HG03066 (cell line): ENCODE data around the gene IGSF23.

ENCODE experiments used
- ATAC-seq: cut with Tn5 transposase; IDR thresholded peaks from one replicate; pipeline ENCODE4 v1.9.1; 2021; ENCODE audit warnings: low read depth; ENCODE audit not compliant: unreplicated experiment

IGSF23 gene, protein sequence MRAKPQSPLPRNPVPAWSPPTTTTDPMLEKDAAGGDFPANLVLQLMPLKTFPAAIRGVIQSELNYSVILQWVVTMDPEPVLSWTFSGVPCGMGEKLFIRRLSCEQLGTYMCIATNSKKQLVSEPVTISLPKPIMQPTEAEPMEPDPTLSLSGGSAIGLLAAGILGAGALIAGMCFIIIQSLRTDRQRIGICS

GRCh38 chr19:44613295-44614178 is at the start of gene IGSF23:
Gene IGSF23, plus strand, starts transcription at chr19:44613563. Its CDS starts 83 bp downstream, at chr19:44613646.
- no peak for ATAC-seq

DNA sequence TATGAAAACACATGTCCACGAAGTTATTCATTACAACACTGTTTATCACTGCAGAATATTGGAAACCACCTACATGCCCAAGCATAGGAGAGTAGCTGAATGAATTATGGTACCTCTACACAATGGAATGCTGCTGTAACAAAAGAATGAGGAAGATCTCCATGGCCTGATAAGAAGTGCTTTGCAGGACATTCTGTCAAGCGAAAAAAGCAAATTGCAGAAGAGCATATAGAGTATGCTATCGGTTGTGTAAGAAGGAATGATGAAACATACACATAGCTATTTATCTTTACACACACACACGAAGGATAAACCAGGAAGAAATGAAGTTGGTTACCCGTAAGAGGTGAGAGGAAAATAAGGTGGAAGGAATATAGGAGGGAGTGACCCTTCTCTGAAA is 46.4 kb upstream of the IGSF23 start:
- no peak for ATAC-seq

DNA sequence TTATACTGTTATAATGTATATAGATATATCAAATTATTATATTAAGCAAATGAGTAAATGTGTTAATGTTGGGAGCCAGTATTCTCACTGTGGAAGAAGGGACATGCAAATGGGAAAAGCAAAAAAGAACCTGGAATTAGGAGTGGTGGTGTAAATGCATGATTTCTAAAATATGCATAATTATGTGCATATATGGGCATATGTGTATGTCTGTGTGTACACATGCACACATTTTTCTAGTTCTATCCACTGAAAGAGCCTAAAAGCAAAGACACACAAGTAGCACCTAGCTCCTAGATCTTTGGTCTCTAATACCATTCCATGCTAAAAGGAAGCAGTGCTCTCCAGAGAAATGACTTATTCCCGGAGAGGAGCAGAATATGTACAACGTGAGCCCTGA is 45.6 kb upstream of the IGSF23 start:
- ATAC-seq = no peak

GRCh38 chr19:44570603-44570983 is 42.8 kb upstream of the IGSF23 start:
- no peak for ATAC-seq

- no peak for ATAC-seq
These were observed 42.2 kb upstream of the IGSF23 start for GRCh38 chr19:44570984-44571684.

- no peak for ATAC-seq
These were observed 41.4 kb upstream of the IGSF23 start for GRCh38 chr19:44571830-44572580.

- no peak for ATAC-seq
These were observed 40.8 kb upstream of the IGSF23 start for GRCh38 chr19:44572581-44572900.

DNA sequence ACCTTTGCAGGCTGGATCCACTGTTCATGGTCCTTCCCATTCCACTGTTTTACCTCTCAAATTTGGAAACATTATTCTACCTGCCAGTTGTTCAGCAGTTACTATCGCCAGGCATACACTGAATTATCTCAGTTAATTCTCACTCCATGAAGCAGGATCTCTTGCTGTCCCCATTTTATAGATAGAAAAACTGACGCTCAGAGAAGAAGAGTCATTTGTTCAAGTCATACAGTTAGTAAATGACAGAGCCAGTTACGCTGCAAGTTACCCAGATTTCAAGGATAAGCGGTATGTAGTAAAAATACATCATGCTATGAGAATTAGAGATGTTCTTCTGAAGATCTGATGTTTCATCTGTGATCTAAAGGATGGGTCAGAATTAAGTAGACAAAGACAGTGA is 40.2 kb upstream of the IGSF23 start:
- ATAC-seq = no peak

DNA sequence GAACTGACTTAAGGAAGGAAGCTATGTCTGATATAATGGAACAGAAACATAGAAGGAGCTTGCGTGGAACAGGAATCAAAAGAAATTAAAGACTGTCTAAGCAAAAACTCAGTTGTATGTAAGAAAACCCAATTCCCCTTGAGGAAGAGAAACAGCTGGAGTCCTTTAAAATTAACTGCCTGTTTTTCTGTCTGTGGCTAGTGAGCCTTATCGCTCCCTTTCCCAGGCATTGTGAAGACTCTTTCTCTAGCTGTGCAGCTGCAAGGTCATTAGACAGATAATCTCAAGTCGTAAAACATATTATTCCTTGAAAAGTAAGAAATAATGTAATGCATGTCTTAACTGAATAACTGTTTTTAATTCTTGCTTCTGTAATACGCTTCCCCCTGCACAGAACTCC is 39.7 kb upstream of the IGSF23 start:
- no peak for ATAC-seq

GRCh38 chr19:44574186-44574950 is 39.0 kb upstream of the IGSF23 start:
- ATAC-seq = no peak

- ATAC-seq = no peak
These were observed 38.2 kb upstream of the IGSF23 start for GRCh38 chr19:44575116-44575700.

GRCh38 chr19:44576843-44577565 is 36.4 kb upstream of the IGSF23 start:
- no peak for ATAC-seq

GRCh38 chr19:44577566-44577874 is 35.8 kb upstream of the IGSF23 start:
- no peak for ATAC-seq

GRCh38 chr19:44579663-44580365 is 33.5 kb upstream of the IGSF23 start:
- ATAC-seq = no peak

- no peak for ATAC-seq
These were observed 32.9 kb upstream of the IGSF23 start for GRCh38 chr19:44580366-44580895.

DNA sequence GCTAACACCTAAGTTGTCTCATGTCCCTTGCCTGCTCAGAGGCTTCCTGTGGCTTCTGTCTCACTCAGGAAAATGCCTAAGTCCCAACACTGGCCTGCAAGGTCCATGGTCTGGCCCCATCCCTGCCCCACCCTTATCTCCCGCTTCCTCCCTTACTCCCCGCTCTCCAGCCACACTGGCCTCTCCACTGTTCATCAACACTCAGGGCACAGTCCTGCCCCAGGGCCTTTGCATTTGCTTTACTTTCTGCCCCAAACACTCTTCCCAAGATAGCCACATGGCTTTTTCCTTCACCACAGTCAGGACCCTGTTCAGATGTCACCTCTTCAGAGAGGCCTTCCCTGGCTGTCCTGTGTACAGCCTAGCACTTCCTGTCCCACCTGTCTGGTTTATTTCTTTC is 32.1 kb upstream of the IGSF23 start:
- ATAC-seq = no peak

DNA sequence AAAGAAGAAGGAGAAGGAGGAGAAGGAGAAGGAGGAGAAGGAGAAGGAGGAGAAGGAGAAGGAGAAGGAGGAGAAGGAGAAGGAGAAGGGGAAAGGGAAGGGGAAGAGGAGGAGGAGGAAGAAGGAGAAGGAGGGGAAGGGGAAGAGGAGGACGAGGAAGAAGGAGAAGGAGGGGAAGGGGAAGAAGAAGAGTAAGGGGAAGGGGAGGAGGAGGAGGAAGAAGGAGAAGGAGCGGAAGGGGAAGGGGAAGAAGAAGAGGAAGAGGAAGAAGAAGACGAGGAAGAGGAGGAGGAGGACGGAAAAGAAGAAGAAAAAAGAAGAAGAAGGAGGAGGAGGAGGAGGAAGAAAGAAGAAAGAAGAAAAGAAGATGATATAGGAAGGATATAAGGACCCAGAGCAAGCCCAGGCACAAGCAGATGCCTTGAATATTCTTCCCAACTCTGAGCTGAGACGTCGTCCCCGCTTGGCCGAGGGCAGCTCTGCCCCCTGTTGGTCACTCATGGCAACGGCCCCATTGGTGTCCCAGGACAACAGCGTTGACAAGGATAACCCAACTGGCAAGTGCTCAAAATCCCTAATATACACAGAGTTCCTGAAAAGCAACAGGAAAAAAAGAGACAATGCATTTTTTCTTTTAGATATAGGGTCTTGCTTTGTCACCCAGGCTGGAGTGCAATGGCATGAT is 30.6 kb upstream of the IGSF23 start:
- no peak for ATAC-seq
